IgD-negative memory B cell (primary cell): ENCODE measurements around the gene SCNN1G. TPM values are rescaled to one million over a fixed set of nuclear protein-coding genes. Genes with fewer than 3 reads are reported as not detected.

ENCODE experiments used
- H3K27ac Mint-ChIP-seq, 3 donors: one replicate each; pipeline ENCODE4 v1.8.0; 2020 to 2022; ENCODE audit warnings: mild to moderate bottlenecking in 3 of 3, mixed read lengths in 3 of 3, moderate library complexity in 1 of 3
- H3K27me3 Mint-ChIP-seq: one replicate; pipeline ENCODE4 v1.8.0; 2021; ENCODE audit warnings: mixed read lengths
- H3K36me3 Mint-ChIP-seq: one replicate; pipeline ENCODE4 v1.8.0; 2020; ENCODE audit warnings: mild to moderate bottlenecking, mixed read lengths
- H3K4me1 Mint-ChIP-seq, 3 donors: one replicate each; pipeline ENCODE4 v1.8.0; 2020 to 2022; ENCODE audit warnings: mixed read lengths in 3 of 3, mild to moderate bottlenecking in 1 of 3
- H3K4me3 Mint-ChIP-seq, 4 donors: one replicate each; pipeline ENCODE4 v1.8.0; 2020 to 2022; ENCODE audit warnings: mild to moderate bottlenecking in 4 of 4, mixed read lengths in 4 of 4, moderate library complexity in 3 of 4
- H3K9me3 Mint-ChIP-seq, 3 donors: one replicate each; pipeline ENCODE4 v1.8.0; 2020 to 2021; ENCODE audit warnings: mixed read lengths in 3 of 3, mild to moderate bottlenecking in 1 of 3
- polyA plus RNA-seq: library from polyadenylated mRNA; unstranded; fragments of 300-500 nt; fragmentation: Illumina TruSeq; gene quantifications from one replicate; pipeline ENCODE4 v1.2.3, GENCODE V29; 2021

Gene SCNN1G
- polyA plus RNA-seq, 1 donor from 2014 or later: not detected

DNA sequence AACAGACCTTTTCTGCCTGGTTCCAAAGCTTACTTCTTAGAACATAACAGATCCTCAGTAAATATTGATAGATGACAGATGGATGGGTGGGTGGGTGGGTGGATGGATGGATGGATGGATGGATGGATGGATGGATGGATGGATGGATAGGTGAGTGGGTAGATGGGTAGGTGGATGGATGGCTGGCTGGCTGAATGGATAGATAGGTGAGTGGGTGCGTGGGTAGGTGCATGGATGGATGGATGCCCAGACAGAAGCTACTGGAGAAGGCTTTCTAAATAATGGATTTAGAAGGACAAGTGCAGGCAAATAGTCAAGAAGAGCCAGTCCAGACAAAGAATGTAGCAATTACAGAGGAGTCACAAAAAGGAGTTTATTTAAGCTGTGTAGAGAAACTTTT is 19.6 kb downstream of the SCNN1G start:
- Mint-ChIP-seq H3K36me3 (no peaks in the 10 kb centered on the region), H3K9me3 (no peaks in the 10 kb centered on the region), H3K4me1 (no peaks in the 10 kb centered on the region), H3K27ac (no peak overlapping the region), H3K27me3 (peaks cover 16% of the 10 kb centered on the region), H3K4me3 (no peak overlapping the region)

GRCh38 chr16:23206986-23207385 is 24.4 kb downstream of the SCNN1G start:
- Mint-ChIP-seq H3K27ac (no peak overlapping the region), H3K36me3 (no peaks in the 10 kb centered on the region), H3K4me1 (no peaks in the 10 kb centered on the region), H3K4me3 (no peak overlapping the region), H3K27me3 (peaks cover 16% of the 10 kb centered on the region), H3K9me3 (no peaks in the 10 kb centered on the region)

GRCh38 chr16:23207485-23207884 is 24.9 kb downstream of the SCNN1G start:
- Mint-ChIP-seq H3K36me3 (no peaks in the 10 kb centered on the region), H3K9me3 (no peaks in the 10 kb centered on the region), H3K27me3 (peaks cover 16% of the 10 kb centered on the region), H3K27ac (no peak overlapping the region), H3K4me1 (no peaks in the 10 kb centered on the region), H3K4me3 (no peak overlapping the region)

- H3K9me3 Mint-ChIP-seq: no peaks in the 10 kb centered on the region
- H3K4me1 Mint-ChIP-seq: peaks cover under 1 to 4% (median 2%) of the 10 kb centered on the region in 3 donors
- no peaks in the 10 kb centered on the region for H3K36me3 Mint-ChIP-seq
- no peak overlapping the region for H3K4me3 Mint-ChIP-seq
- H3K27me3 Mint-ChIP-seq: peaks cover 13% of the 10 kb centered on the region
- no peak overlapping the region for H3K27ac Mint-ChIP-seq
These were observed 27.1 kb downstream of the SCNN1G start for GRCh38 chr16:23209606-23210005.

DNA sequence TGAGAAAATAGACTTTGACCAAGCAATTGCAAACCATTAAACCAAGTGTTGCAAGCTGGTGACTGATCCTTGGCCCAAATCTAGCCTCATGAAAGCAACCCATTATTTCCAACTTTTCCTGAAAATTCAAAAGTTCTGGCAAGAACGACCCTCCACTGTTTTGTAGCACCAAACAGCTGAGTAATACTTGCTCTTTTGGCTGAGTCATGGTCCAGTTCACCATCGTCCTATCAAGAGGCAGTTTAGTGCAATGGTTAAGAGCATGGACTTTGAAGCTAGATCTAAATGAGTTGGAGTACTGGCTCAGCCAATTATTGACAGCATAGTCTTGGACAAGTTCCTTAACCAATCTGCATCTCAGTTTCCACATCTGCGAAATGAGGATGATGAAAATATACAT is 31.3 kb downstream of the SCNN1G start:
- no peak overlapping the region for H3K4me3 Mint-ChIP-seq

GRCh38 chr16:23214796-23215195 is 32.3 kb downstream of the SCNN1G start:
- peaks cover 16% of the 10 kb centered on the region for H3K27me3 Mint-ChIP-seq
- no peaks in the 10 kb centered on the region for H3K9me3 Mint-ChIP-seq
- H3K4me1 Mint-ChIP-seq: peaks cover 3 to 10% (median 4%) of the 10 kb centered on the region in 3 donors
- H3K4me3 Mint-ChIP-seq: peak overlapping the region in 1 of 4 donors; percentile 18
- peaks cover 2% of the 10 kb centered on the region for H3K36me3 Mint-ChIP-seq
- H3K27ac Mint-ChIP-seq: no peak overlapping the region

More for the DNA sequence above, 31.3 kb downstream of the SCNN1G start:
- peaks cover 2% of the 10 kb centered on the region for H3K36me3 Mint-ChIP-seq
- H3K9me3 Mint-ChIP-seq: no peaks in the 10 kb centered on the region
- H3K27me3 Mint-ChIP-seq: peaks cover 17% of the 10 kb centered on the region
- peaks cover 3 to 10% (median 4%) of the 10 kb centered on the region in 3 donors for H3K4me1 Mint-ChIP-seq
- no peak overlapping the region for H3K27ac Mint-ChIP-seq

- Mint-ChIP-seq H3K4me1 (peaks cover 3 to 10% (median 4%) of the 10 kb centered on the region in 3 donors), H3K9me3 (no peaks in the 10 kb centered on the region), H3K4me3 (no peak overlapping the region), H3K27ac (no peak overlapping the region), H3K27me3 (peaks cover 16% of the 10 kb centered on the region), H3K36me3 (peaks cover 2% of the 10 kb centered on the region)
These were observed 32.9 kb downstream of the SCNN1G start for GRCh38 chr16:23215435-23215834.

GRCh38 chr16:23216658-23217246 is 34.2 kb downstream of the SCNN1G start:
- H3K27ac Mint-ChIP-seq: no peak overlapping the region
- peaks cover 11% of the 10 kb centered on the region for H3K27me3 Mint-ChIP-seq
- H3K4me3 Mint-ChIP-seq: no peak overlapping the region
- H3K36me3 Mint-ChIP-seq: peaks cover 2% of the 10 kb centered on the region
- peaks cover 3 to 10% (median 4%) of the 10 kb centered on the region in 3 donors for H3K4me1 Mint-ChIP-seq
- H3K9me3 Mint-ChIP-seq: no peaks in the 10 kb centered on the region

DNA sequence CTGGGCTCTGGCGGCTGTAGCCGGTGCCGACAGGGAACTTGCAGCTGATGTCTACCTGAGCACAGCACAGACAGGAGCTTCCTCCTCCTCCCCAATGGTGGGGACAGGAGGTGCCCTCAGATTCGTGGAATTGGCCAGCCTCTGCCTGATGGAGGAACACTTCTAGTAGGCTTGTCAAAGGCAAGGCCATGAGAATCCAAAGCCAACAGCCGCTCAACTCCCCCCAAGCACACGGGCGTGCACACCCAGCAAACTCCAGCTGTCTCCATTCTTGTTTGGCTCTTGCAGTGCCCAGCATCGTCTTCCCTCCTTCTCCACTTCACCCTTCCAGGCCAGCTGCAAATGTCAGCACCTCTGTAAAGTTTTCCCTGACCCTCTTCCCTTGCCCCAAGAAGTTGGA is 35.1 kb downstream of the SCNN1G start:
- Mint-ChIP-seq H3K9me3 (no peaks in the 10 kb centered on the region), H3K27ac (no peak overlapping the region), H3K4me1 (peaks cover 3 to 10% (median 4%) of the 10 kb centered on the region in 3 donors), H3K4me3 (no peak overlapping the region), H3K27me3 (peaks cover 9% of the 10 kb centered on the region), H3K36me3 (peaks cover 2% of the 10 kb centered on the region)

- peaks cover 3% of the 10 kb centered on the region for H3K27me3 Mint-ChIP-seq
- peaks cover 0 to 3% (median 0%) of the 10 kb centered on the region in 3 donors for H3K9me3 Mint-ChIP-seq
- no peaks in the 10 kb centered on the region for H3K36me3 Mint-ChIP-seq
- peak overlapping the region in 1 of 3 donors; percentile 83 for H3K27ac Mint-ChIP-seq
- H3K4me3 Mint-ChIP-seq: no peak overlapping the region
- no peaks in the 10 kb centered on the region for H3K4me1 Mint-ChIP-seq
These were observed 40.4 kb downstream of the SCNN1G start for GRCh38 chr16:23222929-23223328.

DNA sequence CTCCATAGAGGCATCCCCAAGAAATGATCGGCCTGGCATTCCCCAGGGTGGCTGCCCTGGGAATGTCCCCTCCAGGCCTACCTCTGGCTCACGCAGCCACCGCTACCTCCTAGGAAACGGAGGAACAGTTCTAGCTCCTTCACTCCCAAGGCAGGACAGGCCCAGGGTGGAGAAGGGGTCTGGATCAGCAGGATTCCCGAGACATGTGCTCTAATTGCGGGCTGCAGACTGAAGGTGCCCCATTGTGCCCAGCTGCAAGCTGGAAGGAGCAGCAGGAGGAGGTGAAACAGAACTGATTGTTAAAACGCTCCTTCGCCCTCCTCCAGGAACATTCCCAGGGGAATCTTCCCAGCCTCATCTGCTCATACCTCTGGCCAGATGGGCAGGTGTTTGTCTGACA is 40.8 kb downstream of the SCNN1G start:
- Mint-ChIP-seq H3K9me3 (peaks cover 0 to 4% (median 0%) of the 10 kb centered on the region in 3 donors), H3K27ac (no peak overlapping the region), H3K4me1 (no peaks in the 10 kb centered on the region), H3K36me3 (peaks cover 2% of the 10 kb centered on the region), H3K27me3 (peaks cover 3% of the 10 kb centered on the region), H3K4me3 (no peak overlapping the region)

GRCh38 chr16:23225109-23225508 is 42.6 kb downstream of the SCNN1G start:
- Mint-ChIP-seq H3K4me1 (no peaks in the 10 kb centered on the region), H3K36me3 (peaks cover 2% of the 10 kb centered on the region), H3K27ac (no peak overlapping the region), H3K27me3 (peaks cover 4% of the 10 kb centered on the region), H3K4me3 (no peak overlapping the region), H3K9me3 (peaks cover 0 to 4% (median 0%) of the 10 kb centered on the region in 3 donors)

GRCh38 chr16:23225634-23226033 is 43.1 kb downstream of the SCNN1G start:
- Mint-ChIP-seq H3K27ac (no peak overlapping the region), H3K36me3 (peaks cover 2% of the 10 kb centered on the region), H3K27me3 (peaks cover 4% of the 10 kb centered on the region), H3K4me3 (no peak overlapping the region), H3K9me3 (peaks cover 0 to 4% (median 0%) of the 10 kb centered on the region in 3 donors), H3K4me1 (no peaks in the 10 kb centered on the region)

DNA sequence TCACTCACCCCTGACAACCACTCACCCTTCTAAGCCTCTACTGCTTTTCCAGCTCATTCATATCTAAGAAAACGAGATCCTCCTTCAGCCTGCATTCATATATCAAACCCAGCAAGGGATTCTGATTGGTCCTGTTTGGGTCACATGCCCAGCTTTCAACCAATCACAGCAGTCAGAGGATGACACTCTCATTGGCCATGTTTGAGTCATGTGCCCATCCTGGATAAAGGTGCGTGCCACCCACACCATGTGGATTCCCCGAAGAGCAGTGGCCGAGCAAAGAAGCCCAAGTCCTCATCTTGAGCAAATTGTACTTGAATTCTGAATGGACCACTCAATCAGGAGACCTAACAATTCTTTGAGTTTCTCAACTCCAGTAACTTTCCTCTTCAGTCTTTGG is 45.0 kb downstream of the SCNN1G start:
- Mint-ChIP-seq H3K36me3 (peaks cover 2% of the 10 kb centered on the region), H3K9me3 (peaks cover 0 to 4% (median 0%) of the 10 kb centered on the region in 3 donors), H3K27ac (no peak overlapping the region), H3K4me1 (no peaks in the 10 kb centered on the region), H3K27me3 (peaks cover 7% of the 10 kb centered on the region), H3K4me3 (no peak overlapping the region)

- H3K4me1 Mint-ChIP-seq: no peaks in the 10 kb centered on the region
- H3K36me3 Mint-ChIP-seq: peaks cover 2% of the 10 kb centered on the region
- H3K9me3 Mint-ChIP-seq: peaks cover 0 to 4% (median 0%) of the 10 kb centered on the region in 3 donors
- no peak overlapping the region for H3K4me3 Mint-ChIP-seq
- H3K27me3 Mint-ChIP-seq: peaks cover 10% of the 10 kb centered on the region
- no peak overlapping the region for H3K27ac Mint-ChIP-seq
These were observed 47.2 kb downstream of the SCNN1G start for GRCh38 chr16:23229714-23230113.

- Mint-ChIP-seq H3K9me3 (peaks cover 0 to 2% (median 0%) of the 10 kb centered on the region in 3 donors), H3K4me1 (peaks cover 0 to 3% (median 0%) of the 10 kb centered on the region in 3 donors), H3K27ac (no peak overlapping the region), H3K27me3 (peaks cover 10% of the 10 kb centered on the region), H3K4me3 (no peak overlapping the region), H3K36me3 (peaks cover 2% of the 10 kb centered on the region)
These were observed 50.3 kb downstream of the SCNN1G start for GRCh38 chr16:23232806-23233205.
